Measurements from ENCODE around the gene SLC39A11.
"Not testable (repeated sequence)": the region's sequence is repeated elsewhere in the genome, so short reads cannot be mapped to it uniquely, and the experiment has no call there.

SLC39A11 gene

DNA sequence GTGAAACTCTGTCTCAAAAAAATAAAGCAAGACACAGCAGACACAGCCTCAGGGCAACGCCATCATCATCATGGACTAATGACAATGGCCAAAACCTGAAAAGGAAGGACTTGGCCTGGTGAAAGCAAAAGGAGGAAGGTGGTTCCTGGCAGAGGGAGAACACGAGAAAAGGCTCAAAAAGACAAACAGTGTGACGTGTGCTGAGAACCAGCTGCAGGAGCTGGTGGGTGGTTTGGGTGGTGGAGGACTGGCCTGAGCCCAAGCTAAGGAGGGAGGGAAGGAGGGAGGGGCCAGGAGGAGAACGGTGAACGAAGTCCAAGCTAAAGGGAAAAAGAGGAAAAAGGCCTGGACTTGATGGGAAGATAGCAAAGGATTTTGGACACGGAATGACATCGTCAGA is 85.1 kb downstream of the SLC39A11 start:
- no peak for DNase-seq (ENCODE audit: low spot score)

DNA sequence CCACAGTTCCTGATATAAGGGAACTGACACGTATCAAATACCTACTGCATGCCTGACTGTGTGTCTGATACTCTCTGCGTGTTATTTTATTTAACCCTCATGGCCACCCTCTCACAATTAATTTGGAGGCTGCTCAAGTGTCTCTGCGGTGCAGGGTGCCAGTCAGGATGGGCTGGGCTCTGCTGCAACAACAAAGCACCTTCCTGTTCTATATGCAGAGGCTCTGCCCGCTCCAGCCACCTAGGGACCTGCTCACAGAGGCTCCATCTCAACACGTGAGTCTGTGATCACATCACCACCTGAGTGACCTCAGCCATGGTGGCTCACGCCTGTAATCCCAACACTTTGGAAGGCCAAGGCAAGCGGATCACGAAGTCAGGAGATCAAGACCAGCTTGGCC is 87.1 kb downstream of the SLC39A11 start:
- DNase-seq (ENCODE audit: low spot score): no peak

DNA sequence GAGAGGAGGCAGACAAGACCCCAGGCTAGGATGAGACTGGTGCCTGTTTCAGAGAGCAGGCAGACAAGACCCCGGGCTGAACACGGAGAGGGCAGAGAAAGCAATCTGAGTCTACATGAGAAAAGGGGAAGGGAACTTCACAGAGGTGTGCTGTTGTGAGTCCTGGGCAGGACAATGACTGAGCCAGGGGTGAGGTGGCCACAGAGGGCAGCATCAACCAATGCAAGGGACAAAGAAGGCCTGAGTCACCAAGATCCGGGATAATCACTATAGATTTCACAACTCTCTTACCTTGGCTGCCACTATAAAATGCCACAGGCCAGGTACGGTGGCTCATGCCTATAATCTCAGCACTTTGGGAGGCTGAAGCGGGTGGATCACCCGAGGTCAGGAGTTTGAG is 89.0 kb downstream of the SLC39A11 start:
- no peak for DNase-seq (ENCODE audit: low spot score)

DNA sequence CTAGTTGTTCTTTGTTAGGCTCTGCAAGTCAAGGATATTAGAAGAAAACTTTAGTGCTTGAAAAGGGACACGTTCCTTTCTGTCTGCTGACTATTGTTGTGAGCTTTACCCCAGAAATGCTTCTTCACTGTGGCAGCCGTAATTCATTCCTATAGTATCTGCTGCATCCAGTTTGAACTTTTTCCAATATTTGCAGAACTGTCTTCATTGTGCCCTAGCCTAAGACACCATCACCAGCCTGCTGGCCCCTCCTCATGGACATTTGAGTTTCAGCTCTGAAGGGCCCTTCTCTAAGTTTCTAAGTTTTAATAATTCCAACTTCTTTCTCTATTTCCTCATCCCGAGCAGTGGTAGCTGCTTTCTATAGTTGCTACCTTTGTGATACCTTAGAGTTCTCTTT is 91.7 kb downstream of the SLC39A11 start:
- no peak for DNase-seq (ENCODE audit: low spot score)

DNA sequence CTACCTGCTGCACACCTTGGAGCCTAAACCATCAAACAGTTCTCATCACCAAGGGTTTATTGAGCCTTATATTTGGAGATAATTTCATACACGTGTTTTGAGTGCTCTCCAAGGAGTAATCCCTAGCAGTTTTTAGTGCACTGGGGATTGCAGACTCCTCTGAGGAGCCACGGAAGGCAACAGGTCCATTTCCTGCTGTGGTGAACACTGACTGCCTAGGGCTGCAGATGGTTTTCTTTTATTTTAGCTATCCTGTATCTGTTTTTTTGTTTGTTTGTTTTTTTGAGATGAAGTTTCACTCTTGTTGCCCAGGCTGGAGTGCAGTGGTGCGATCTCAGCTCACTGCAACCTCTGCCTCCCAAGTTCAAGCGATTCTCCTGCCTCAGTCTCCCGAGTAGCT is 93.0 kb downstream of the SLC39A11 start:
- not testable (repeated sequence) for DNase-seq (ENCODE audit: low spot score)

DNA sequence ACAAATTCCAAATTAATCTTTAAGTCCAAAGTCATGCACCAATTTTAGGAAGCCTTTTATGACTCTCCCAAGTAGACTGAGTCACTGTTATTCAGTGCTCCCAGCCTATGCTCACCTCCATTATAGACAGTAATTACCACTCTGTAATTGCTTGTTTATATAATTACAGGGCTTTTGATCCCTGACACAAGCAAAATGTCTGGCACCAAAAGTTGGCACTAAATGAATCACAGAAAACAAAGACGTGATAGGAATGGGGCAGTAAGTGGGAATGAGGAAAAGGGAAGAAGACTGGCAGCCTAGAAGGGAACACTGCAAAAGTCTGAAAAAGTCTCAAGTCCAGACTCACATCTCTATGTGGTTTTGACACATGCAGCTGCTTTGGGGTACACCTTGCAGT is 94.1 kb downstream of the SLC39A11 start:
- DNase-seq (ENCODE audit: low spot score): no peak

DNA sequence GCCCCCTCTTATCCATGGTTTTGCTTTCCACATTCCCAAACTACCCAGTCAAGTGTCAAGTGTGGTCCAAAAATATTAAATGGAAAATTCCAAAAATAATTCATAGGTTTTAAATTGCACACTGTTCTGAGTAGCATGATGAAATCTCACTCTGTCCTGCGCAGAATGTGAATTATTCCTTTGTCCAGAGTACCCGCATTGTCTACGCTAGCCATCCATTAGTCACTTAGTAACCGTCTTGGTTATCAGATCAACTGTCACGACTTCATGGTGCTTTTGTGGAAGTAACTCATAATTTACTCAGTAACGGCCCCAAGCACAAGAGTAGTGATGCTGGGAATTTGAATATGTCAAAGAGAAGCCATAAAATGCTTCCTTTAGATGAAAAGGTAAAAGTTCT is 94.9 kb downstream of the SLC39A11 start:
- no peak for DNase-seq (ENCODE audit: low spot score)

DNA sequence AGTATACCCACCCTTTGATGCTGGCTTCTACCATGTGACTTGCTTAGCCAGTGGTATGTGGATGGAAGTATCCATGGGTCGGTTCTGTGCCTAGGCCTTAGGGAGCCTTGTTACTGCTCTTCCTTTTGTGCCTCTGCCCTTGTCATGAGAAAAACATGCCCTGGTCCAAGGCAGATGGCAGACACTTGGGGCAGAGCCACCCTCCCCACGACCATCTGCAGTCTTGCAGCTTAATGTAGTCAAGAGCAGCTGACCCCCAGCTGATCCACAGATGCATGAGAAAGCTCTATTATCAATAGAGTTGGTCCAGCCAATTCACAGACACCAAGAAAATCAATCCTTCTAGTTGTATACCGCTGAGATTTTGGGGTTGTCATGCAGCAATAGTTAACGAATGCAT is 95.7 kb downstream of the SLC39A11 start:
- DNase-seq (ENCODE audit: low spot score): no peak

DNA sequence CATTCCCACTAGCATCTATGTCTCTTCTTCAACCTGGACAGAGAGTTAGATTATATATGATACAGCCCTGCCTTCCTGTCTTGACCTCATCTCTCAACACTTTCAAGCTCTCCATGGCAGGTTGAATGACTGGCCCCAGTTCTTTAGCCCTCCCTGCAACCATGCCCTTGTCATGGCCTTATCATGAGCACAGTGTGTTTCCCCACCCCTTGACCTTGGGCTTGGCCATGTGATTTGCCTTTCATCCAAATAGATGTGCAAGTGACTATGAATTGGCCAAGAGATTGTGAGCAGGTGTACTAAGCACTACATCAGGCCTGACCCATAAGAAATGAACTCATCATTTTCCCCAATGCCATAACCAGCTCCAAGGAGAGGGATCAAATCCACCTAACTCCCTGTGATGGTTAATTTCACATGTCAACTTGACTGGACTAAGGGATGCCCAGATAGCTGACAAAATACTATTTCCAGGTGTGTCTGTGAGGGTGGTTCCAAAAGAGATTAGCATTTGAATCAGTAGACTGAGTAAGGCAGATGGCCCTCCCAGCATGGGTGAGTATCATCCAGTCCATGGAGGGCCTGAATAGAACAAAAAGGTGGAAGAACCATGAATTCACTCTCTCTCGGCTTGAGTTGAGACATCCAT is 97.4 kb downstream of the SLC39A11 start:
- no peak for DNase-seq (ENCODE audit: low spot score)

DNA sequence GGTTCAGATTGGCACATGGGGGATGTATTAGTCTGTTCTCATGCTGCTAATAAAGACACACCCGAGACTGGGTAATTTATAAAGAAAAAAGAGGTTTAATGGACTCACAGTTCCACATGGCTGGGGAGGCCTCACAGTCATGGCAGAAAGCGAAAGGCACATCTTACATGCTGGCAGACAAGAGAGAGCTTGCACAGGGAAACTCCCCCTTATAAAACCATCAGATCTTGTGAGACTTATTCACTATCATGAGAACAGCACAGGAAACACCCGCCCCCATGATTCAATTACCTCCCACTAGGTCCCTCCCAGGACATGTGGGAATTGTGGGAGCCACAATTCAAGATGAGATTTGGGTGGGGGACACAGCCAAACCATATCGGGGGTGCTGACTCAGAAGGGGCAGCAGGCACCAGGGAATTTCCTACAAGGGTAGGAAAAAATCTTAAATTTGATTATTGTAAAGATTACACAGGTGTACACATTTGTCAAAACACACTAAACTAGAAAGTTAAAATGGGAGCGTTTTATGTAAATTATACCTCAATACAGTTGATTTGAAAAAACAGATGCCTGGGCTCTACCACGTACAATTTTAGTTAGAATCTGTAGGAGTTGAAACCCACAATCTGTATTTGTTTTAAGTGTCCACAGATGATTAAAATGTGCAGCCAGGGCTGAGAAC is 99.6 kb downstream of the SLC39A11 start:
- DNase-seq (ENCODE audit: low spot score): not testable (repeated sequence)

DNA sequence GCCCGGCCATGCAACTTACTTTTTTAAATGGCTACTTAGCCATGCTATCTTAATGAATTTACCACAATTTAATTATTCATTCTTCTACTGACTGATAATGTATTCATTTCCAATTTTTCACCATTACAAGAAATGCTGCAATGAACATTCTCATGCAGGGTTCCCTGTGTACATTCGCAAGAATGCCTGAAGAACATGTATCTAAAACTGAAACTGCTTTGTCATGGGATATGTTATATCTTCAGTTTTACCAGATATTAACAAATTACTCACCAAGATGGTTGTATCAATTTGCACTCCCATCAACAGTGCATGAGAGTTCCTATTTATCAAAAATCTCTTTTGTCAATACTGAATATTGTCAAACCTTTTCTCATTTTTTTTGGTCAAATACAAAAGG is 100.8 kb downstream of the SLC39A11 start:
- DNase-seq (ENCODE audit: low spot score): no peak

DNA sequence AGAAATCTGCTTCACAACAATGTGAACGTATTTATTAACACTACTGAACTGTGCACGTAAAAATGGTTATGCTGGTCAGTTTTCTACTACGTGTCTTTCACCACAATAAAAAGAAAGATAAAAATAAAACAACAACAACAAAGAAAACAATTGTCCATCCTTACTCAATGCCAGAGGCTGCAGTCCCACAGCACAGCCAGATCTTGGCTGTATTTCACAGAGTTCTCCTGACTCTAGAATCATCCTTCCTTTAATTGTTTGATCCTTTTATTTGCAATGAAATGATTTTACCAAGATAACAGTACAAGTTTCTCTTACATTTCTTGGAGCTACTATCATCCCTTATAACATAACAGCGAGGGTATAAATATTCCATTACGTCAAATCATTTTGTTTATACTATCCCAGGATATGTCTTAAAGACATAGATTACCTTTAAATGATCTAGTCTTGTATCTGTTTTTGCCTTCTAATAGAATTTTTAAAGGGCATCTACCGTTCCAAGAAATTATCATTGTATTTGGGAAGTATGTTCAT is 103.3 kb downstream of the SLC39A11 start:
- DNase-seq (ENCODE audit: low spot score): no peak

DNA sequence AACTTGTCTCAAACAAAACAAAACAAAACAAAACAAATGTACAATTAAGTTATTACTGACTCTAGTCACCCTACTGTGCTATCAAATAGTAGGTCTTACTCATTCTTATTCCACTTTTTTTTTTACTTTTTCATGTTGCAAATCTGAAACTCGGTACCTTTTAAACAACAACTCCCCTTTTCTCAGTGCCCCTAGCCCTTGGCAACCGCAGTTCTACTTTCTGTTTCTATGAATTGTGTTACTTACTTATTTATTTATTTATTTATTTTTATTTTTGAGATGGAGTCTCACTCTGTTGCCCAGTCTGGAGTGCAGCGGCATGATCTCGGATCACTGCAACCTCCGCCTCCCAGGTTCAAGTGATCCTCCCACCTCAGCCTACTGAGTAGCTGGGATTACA is 104.0 kb downstream of the SLC39A11 start:
- DNase-seq (ENCODE audit: low spot score): no peak

DNA sequence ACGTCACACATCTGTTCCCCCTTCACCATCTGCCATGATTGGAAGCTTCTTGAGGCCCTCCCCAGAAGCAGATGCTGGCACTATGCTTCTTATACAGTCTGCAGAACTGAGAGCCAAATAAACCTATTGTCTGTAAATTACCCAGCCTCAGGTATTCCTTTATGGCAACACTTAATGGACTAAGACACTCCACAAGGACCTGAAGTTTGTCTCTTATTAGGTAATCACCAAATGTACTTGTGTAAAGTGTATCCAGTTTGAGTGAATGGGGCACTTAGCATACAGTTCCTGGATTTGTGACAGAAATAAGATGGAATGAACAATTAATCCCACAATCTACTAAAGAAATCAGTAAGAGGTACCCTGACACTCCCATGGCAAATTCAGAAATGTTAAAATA is 105.3 kb downstream of the SLC39A11 start:
- DNase-seq (ENCODE audit: low spot score): no peak

DNA sequence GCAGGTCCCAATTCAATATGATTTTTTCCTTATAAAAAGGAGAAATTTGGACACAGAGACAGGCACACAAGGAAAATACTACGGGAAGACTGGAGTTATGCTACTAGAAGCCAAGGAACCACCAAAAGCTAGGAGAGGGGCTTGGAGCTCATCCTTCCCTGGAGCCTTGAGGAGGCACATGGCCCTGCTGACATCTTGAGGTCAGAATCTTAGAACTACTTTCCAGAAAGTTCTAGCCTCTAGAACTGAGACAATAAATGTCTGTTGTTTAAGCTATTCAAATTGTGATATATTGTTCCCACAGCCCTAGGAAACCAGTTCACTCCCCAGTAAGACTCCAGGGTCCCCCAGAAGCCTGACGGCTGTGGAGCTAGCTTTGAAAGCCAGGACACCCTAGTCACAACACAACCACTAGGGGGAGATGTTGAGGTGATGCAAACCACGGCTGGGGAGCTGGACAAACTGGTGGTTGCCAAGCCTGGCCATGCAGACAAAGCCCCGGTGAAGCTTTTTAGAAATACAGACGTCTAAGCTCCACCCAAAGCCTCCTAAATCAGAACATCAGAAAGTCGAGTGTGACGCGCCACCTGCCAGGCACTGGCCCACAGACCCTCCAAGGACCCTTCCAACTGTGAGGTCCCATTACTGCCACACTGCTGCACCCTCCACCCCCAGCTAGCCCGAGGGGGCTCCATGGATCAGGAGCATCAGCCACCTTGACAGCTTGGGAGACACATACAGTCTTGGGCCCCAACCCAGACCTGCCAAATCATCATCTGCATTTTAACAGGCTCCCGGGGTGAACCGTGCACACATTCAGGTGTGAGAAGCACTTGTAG is 106.4 kb downstream of the SLC39A11 start:
- peak; percentile 92 for DNase-seq (ENCODE audit: low spot score)

DNA sequence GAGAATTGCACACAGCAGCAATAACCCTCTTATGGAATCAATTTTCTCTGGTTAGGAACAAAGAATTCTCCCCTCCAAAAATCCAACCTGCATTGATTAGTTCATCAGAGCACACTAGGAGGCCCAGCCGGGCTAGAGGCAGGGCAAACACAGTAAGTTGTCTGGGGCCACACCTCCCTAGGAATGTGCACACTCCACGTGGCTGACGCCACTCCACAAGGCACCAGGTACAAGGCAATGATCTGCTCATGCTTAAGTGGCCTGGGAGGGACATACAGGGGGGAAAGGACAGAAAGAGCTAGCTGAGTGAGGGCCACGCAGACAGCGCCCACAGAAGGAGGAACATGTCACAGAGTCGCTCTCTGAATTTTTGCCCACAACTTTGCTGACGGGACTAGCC is 107.6 kb downstream of the SLC39A11 start:
- DNase-seq (ENCODE audit: low spot score): no peak

DNA sequence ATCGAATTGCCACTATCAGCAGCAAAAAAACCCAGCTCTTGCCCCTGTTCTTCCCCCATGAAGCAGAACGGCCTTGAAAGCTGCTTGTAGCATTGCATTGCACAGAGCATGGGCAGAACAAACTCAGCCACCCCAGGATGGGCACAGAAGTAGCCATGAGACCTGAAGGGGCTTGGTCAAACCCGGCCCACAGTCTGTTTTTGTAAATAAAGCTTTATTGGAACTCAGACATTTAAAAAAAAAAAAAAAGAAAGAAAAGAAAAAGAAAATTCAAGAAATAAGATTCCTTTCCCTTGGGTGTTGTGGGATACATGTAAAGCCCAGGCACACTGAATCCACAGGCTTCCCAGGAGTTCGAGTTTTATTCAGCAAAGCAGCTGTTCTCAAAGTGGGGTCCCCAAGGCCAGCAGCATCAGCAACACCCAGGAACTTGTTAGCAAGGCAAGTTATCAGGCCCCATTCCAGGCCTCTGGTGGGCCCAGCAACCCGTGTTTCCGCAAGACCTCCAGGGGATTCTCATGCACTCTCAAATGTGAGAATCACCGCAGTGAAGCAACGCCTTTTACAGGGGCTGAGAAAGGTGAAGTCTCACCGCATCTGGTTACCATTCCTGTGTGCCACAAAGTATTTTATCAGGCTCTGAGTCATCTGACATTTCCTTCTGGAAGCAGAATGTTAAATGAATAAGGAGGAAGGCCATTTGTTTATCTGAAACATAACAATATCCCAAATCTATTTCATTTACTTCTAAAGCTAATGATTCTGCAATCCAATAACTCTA is 108.2 kb downstream of the SLC39A11 start:
- peak; percentile 68 for DNase-seq (ENCODE audit: low spot score)

DNA sequence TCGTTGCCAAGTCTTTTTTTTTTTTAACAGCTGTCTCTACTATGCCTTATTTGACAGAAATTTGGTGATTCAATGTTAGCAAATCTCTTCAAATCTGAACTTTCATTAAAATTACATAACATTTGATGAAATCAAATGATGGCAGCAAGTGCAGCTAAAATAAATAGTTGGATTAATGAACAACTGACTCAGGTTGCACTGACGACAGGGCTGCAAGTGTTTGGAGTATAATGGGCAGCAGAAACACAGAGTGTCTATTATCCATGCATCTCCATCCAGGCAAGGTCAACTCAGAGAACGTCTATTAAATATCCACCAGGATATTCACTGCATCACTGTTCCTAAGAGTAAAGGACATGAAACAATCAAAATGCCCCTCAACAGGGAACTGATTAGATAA is 109.8 kb downstream of the SLC39A11 start:
- no peak for DNase-seq (ENCODE audit: low spot score)

DNA sequence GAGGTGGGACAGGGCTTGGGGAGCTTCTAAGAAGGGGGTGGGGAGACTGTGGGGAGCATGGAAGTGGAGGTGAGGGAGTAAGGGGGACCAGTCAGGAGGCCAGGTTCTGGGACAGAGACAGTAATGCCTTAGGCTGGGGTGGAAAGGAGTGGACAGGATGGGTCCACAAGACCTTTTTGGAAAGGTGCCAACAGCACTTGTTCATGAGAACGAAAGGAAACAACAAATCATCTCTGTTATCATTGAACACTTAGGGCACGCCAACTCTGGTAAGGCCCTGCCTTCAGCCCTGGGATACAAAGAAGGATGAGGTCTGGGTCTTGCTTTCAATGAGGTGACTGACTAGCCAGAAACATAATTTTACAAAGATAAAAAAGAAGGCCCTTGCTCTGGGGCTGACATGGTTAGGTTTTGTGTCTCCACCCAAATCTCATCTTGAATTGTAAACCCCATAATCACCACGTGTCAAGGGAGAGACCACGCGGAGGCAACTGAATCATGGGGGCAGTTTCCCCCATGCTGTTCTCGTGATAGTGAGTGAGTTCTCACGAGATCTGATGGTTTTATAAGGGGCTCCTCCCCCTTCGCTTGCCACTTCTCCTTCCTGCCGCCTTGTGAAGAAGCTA is 113.8 kb downstream of the SLC39A11 start:
- DNase-seq (ENCODE audit: low spot score): no peak

DNA sequence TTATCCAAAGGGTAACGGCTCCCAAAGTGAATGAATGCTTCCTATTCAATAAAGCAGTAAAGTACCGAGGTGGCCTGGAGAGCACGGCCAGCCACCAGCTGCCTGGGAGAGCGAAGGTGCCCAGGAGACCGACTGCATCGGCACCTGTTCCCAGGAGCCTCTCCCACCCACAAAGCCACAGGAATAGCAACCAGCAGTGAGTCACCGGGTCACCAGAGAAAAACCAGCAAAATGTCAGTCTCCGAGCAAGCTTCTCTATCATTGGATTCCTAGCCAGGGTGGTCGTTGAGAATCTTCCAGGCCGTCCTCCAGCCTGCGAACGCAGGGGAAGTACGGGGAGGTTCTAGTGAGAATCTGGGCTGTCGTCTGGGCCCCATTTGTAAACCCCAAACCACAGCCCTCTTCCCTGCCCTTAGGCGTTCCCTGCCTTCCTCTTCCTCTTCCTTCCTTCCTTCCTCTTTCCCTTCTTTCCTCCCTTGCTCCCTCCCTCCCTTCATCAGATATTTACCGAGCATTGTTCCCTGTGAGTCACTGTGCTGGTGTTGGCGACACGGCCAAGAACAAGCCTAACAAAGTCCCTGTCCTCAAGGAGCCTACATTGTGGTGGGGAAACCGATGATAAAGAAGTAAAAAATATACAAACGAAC is 114.6 kb downstream of the SLC39A11 start:
- no peak for DNase-seq (ENCODE audit: low spot score)

All from GM03348 (cell line).